ENCODE results near the gene ARPP21. TPM values are rescaled to one million over a fixed set of nuclear protein-coding genes. Genes with fewer than 3 reads are reported as not detected.
A peak's percentile ranks its signal among the peaks of the same experiment; 100 is the strongest.

Gene ARPP21
- total RNA-seq, 1 experiment from 2014 or later: not detected

DNA sequence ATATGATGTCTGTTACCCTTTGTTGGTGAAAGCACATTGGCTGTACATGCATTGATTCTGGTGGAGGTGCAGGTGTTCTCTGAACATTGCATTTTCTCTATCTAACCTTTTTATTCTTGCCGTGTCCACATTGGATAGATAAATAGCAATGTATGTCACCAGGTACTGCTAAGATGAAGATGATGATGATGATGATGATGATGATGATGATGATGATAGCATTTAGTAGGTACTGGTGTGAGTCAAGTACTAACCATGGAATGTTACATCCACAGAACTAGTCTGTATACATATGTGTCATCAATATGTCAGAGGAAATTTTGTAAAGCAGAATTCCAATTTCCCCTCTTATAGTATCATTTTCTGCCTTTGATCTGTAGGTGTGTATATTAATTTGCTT is 36.3 kb downstream of the ARPP21 start:
- DNase-seq (ENCODE audit: low read depth): no peak

GRCh38 chr3:35677797-35678196 is 38.5 kb downstream of the ARPP21 start:
- DNase-seq (ENCODE audit: low read depth): no peak

GRCh38 chr3:35678643-35679161 is 39.4 kb downstream of the ARPP21 start:
- no peak for DNase-seq (ENCODE audit: low read depth)

- no peak for DNase-seq (ENCODE audit: low read depth)
Observed at GRCh38 chr3:35679409-35680080, 40.2 kb downstream of the ARPP21 start.

DNA sequence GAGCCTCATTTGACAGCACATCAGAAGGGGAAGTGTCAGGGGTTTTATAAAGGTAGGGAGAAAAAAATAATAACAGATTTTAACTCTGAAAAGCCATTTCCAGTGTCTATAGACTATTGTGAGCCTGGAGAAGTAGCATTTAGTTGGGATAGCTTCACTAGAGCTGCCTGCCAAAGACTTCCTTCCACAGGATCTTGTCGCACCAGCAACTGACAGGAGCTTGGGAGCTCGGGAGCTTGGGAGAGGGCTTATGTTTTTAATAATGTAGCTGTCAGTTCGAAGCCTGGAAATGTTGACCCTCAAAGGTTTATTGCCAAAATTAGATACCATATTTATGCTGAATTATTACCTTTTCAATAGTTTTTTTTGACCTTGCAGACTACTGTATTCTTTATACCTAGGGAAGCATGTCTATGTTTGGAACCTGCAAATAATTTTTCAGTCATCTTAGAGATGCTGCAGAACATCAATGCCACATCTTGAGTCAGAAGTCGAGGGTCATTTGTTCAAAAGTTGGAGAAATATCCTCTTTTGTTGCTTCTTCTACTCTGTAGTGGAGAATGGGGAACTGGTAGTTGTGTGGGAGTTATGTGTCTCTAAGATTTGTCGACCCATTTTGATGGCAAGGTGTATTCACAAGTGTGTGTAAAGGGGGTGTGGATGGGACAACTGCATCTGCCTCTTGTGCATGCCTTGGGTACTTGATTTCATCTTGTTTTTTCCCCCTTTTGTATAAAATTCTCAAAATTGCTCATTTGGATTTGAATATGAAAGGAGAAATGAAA is 41.7 kb downstream of the ARPP21 start:
- DNase-seq (ENCODE audit: low read depth): no peak

DNA sequence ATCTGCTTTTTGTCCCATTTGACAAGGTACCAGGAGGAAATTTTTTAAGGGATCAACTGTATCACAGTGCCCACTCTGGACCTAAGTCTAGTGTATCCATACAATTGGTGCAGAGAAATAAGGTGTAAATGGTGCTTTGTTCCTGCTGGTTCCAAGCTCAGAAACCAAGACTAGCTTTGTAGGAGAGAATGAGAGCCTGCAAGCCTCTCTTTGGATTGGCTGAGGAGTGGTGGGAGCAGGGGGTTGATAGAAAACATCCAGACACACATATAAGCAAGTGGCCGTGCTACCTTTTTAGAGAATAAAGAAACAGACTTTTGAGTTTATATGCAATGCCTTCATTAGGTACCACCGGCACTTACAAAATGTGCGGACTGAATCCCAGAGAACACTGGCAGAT is 45.8 kb downstream of the ARPP21 start:
- DNase-seq (ENCODE audit: low read depth): no peak

DNA sequence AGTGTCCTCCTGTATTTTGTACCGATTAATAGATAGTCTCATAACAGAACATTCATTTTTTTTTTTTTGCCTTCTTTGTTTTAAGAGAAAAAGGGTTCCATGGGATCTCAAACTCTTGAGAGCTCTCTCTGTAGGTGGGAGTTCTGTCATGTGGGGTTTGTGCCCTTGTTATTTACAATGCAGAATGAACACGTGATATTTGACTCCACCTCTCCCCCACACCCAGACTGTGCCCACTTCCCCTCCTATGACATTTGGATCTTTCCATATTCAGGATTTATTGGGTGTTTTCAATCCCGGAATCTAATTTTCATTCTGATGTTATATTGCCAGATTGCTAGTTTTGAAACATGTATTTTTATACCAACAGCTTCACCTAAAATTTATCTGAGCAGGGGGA is 49.5 kb downstream of the ARPP21 start:
- DNase-seq (ENCODE audit: low read depth): no peak

DNA sequence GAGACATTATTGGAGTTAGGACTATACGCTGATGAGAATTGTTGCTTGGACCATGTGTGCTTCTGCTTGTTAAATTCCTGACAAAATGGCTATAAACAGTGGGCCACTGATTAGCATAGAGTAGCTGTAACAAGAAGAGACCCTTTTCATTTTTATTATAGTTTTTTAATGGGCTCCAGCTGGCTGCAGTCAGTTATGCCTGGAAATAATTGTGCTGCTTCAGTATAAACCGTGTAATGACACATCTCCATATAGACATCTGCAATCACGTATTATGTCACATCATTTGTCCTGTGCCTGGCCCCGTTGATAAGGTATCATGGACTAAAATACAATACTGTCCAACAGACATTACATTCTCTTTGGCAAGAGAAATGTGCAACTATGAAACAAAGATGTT is 50.9 kb downstream of the ARPP21 start:
- DNase-seq (ENCODE audit: low read depth): no peak

- no peak for DNase-seq (ENCODE audit: low read depth)
Observed at GRCh38 chr3:35705904-35706303, 66.6 kb downstream of the ARPP21 start.

- peak; percentile 12 for DNase-seq (ENCODE audit: low read depth)
Observed at GRCh38 chr3:35707904-35708303, 68.6 kb downstream of the ARPP21 start.

DNA sequence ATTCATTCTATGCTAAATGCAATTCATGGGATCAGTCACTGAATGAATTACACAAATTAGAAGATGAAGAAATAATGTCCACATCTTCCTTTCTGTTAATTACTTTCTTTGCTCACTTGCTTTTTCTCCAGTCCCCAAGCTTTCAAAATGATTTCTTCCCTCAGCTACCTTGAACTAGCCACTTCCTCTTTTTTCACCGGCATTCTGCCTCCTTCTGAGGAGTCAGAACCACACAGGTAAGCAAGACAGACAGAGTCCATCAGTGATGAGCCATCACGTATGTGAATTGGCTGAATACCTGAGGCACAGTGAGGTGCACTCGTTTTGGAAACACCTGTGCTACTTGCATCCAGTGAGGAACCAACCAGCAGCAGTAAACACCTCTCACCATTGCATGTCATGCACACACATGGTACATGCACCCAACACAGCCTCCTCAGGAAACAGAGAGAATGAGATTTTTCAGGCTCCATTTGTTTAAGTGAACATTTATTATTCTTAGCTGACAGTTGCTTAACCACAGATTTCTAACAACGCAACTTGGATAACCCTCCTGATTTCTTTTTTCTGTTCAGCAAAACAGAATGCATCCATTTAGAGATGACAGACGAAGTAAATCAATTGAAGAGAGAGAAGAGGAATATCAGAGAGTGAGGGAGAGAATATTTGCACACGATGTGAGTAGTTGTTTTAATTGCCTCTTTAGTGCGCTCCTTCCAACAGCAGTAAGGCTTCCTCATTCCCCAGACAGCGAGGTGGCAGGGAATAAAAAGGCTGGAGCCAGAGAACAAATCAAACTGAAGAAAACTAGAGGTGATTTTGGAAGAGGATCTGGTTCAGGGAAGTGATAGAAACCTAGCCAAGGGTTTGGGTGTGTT is 69.3 kb downstream of the ARPP21 start:
- DNase-seq (ENCODE audit: low read depth): no peak

- no peak for DNase-seq (ENCODE audit: low read depth)
Observed at GRCh38 chr3:35709691-35710090, 70.4 kb downstream of the ARPP21 start.

GRCh38 chr3:35710554-35710953 is 71.2 kb downstream of the ARPP21 start:
- no peak for DNase-seq (ENCODE audit: low read depth)

GRCh38 chr3:35718921-35719320 is 79.6 kb downstream of the ARPP21 start:
- no peak for DNase-seq (ENCODE audit: low read depth)

DNA sequence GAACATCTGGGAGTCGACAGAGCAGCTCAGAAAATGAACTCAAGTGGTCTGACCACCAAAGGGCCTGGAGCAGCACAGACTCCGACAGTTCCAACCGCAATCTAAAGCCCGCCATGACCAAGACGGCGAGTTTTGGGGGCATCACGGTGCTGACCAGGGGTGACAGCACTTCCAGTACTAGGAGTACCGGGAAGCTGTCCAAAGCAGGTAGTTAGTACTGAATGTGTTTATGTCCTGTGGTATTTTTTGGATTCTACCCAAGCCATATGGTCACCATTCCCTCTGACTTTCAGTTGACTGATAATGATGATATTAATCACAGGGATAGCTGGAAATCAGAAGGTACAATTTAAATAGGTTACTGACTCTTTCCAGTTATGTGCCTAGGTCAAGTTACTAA is 82.3 kb downstream of the ARPP21 start:
- peak; percentile 9 for DNase-seq (ENCODE audit: low read depth)

DNA sequence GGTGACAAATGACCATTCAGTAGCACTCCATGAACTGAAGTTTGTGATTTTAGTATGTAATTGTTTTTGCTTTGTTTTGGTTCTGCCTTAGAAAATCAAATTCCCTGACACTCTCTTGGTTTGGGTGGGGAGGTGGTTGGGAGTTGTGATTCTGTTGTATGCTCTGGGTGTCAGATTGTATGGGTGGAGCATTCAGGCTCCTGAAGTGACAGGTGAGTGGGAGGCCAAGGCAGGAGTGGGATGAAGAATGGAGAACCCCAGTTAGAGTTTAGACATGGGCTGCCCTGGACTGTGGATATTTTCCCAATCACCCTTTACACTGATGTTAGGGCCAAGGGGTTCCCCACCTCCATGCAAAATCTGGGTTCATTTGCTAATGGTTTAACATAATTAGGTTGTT is 83.6 kb downstream of the ARPP21 start:
- DNase-seq (ENCODE audit: low read depth): no peak

DNA sequence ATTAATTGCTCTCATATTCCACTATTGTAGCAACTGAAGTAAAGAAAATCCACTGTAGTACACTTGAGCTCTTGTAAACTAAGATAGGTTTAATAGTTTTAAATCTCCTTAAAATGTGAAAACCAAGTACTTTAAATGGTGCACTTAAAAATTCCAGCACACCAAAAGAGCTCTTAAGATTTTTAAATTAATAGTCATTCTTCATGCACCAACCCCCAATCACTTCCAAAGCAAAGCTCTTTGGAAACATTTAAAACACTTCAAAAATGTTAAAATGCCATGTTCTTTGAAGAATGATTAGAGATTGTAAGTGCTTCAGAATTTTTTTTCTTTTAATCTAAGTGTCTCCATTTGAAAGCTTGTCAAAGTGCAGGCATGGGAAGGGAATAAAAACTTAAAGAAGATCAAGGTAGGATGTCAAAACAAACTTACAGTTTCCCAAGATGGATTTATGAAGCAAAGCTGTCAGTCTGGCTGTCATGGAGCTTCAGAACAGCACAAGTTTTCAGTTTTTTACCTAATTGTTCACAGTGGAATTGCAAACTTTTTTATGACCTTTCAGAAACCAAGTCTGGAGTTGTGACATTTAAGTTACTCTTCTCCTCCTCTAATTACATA is 84.3 kb downstream of the ARPP21 start:
- DNase-seq (ENCODE audit: low read depth): no peak

DNA sequence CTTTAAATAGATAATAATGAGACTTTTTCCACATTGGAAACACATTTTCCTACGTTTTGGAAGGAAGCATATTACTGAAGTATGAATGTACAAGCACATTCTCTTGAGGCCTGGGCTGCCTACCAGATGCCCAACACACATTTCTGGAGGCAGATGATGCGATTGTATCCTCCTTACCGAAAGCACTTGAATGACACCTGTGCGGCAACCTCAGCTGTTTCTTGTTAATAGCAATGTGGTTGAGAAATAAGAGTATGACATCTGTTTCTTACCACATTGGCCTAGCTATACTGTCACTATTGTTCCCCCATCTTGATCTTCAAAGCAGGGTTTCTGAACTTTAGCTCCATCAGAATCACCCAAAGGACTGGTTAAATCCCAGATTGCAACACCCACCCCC is 84.8 kb downstream of the ARPP21 start:
- no peak for DNase-seq (ENCODE audit: low read depth)

GRCh38 chr3:35727179-35727578 is 87.9 kb downstream of the ARPP21 start:
- DNase-seq (ENCODE audit: low read depth): no peak

DNA sequence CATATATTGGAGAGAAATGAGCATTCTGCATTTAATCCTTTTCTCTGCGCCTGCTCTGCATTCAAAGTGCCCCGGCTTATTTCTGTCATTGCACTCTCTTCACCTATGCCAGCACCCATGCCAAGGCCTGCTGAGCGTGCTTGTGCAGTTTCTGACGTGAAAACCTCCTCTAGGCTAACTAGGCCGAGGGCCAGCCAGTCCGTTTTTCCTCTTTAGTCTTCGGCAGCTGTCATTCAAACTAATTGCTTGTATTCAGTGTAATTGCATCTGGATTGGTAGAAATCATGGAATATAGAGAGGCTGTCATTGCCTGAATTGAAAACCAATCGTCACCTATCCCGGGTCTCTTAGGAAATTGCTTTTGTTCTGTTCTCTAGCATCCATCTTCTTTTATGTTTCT is 94.0 kb downstream of the ARPP21 start:
- no peak for DNase-seq (ENCODE audit: low read depth)

DNA sequence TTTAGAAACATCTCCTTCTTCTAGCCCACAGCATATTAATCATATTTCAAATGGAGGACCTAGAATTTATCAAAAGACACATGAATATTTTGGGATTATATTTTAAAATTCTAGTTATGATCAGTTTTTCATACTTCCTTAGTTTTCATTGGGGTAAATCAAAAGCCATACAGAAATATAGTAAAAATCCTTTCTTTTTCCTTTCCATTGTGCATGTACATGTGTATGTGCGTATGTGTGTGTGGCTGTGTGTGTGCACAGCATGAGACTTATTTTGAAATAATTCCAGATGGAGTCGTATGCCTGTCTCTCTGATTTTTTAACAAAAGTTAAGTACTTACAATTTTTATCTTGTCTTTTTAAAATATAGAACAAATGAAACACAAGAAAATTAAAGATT is 94.5 kb downstream of the ARPP21 start:
- DNase-seq (ENCODE audit: low read depth): no peak

DNA sequence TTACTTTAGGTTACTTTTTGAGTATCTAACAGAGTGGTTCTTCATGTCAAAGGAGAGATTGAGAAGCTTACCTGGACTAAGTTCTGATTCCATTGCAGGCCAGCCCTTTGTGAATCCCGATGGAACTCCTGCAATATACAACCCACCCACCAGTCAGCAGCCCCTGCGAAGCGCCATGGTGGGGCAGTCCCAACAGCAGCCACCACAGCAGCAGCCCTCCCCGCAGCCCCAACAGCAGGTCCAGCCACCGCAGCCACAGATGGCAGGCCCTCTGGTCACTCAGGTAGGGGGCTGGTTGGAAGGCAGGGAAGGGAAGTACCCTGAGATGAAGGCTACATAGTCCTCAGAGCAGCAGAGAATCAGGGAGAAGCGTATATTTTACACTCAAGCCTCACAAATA is 97.8 kb downstream of the ARPP21 start:
- no peak for DNase-seq (ENCODE audit: low read depth)
